GM19455 (cell line): ENCODE data around the gene ST6GAL1.
A peak's percentile ranks its signal among the peaks of the same experiment; 100 is the strongest.
"Not testable (repeated sequence)": the region's sequence is repeated elsewhere in the genome, so short reads cannot be mapped to it uniquely, and the experiment has no call there.

ENCODE experiments used
- ATAC-seq: cut with Tn5 transposase; IDR thresholded peaks from one replicate; pipeline ENCODE4 v1.9.1; 2021; ENCODE audit not compliant: unreplicated experiment

Gene ST6GAL1, protein sequence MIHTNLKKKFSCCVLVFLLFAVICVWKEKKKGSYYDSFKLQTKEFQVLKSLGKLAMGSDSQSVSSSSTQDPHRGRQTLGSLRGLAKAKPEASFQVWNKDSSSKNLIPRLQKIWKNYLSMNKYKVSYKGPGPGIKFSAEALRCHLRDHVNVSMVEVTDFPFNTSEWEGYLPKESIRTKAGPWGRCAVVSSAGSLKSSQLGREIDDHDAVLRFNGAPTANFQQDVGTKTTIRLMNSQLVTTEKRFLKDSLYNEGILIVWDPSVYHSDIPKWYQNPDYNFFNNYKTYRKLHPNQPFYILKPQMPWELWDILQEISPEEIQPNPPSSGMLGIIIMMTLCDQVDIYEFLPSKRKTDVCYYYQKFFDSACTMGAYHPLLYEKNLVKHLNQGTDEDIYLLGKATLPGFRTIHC

DNA sequence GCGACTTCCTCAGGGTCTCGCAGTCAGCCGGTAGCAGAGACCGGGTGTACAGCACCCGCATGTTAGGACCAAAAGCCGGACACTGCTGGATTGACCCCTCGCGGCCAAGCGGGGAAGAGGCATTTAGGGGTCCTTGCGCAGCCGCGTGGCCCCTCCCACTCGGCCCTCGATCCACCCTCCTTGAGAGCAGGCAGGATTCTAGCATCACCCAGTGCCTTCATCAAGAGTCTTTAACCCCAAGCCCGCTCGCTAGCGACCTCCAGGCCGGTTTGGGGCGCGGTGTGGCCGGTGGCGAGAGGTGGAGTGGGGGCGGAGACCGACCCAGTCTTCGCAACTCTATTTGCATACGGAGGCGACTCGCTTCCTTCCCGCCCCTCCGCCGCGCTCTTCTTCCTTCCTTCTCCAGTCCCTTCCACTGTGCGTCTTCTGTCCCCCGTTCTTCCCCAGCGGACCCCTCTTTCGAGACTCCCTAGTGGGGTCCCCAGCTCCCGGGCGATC, at the start of gene ST6GAL1:
ST6GAL1 (plus strand) TSS at position 384 of the 498 bp plus-strand sequence. CDS start 112,178 bp downstream, outside the sequence.
- ATAC-seq = peak; percentile 64

GRCh38 chr3:186882150-186882524, 48.2 kb upstream of the ST6GAL1 start:
- ATAC-seq = no peak

- no peak for ATAC-seq
These were observed 47.2 kb upstream of the ST6GAL1 start for GRCh38 chr3:186882881-186883685.

DNA sequence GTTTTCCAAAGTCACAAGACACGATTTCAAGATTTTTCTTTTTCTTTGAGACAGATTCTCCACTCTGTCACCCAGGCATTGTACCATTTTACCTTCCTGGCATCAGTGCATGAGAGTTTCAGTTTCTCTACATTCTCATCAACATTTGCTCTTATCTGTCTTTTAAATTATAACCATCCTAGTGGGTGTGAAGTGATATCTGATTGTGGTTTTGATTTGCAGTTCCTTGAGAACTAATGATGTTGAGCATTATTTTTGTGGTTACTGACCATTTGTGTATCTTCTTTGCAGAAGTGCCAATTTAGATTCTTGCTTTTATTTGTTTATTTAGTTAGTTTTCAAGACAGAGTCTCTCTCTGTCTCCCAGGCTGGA, 46.7 kb upstream of the ST6GAL1 start:
- no peak for ATAC-seq

- not testable (repeated sequence) for ATAC-seq
These were observed 45.5 kb upstream of the ST6GAL1 start for GRCh38 chr3:186884868-186885267.

DNA sequence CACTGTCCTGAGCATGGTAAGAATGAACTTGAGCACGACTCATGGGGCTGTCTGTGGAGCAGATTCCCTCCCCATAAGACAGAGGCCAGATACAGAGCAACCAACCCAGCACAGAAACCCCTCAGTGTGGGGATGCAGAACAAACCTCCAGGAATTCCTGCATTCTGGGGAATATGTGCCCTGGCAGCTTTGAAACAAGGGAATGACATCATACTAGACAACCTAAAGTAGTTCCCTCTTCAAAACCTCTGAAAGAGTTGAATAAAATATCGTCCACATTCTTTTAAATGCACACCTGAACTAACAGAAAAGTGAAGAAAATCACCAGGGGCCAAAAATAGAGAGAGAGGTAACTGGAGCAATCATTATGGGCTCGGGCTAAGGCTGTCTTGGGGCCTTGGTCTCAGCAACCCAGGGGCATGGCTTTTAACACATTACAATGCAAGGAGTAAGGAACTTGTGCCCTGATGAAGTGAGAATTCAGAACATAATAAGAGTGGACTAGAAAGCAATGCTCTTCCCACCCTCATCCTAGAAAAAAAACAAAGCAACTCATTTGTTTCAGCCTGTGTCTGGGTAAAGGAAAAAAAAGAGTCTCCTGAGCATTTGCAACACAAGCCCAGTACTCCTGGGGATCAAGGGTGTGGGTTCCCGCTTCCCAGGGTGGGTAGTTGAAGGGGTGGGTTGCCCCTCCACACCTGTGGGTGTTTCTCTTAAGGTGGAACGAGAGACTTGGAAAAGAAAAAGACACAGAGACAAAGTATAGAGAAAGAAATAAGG, 43.9 kb upstream of the ST6GAL1 start:
- no peak for ATAC-seq

DNA sequence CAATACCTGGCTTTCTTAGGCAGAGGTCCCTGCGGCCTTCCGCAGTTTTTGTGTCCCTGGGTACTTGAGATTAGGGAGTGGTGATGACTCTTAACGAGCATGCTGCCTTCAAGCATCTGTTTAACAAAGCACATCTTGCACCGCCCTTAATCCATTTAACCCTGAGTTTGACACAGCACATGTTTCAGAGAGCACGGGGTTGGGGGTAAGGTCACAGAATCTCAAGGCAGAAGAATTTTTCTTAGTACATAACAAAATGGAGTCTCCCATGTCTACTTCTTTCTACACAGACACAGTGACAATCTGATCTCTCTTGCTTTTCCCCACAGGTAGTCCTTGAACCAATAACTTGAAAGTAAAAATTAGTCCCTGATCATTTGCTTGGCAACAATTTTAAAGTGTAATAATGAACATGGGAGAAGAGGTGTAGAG, 42.8 kb upstream of the ST6GAL1 start:
- ATAC-seq = not testable (repeated sequence)

DNA sequence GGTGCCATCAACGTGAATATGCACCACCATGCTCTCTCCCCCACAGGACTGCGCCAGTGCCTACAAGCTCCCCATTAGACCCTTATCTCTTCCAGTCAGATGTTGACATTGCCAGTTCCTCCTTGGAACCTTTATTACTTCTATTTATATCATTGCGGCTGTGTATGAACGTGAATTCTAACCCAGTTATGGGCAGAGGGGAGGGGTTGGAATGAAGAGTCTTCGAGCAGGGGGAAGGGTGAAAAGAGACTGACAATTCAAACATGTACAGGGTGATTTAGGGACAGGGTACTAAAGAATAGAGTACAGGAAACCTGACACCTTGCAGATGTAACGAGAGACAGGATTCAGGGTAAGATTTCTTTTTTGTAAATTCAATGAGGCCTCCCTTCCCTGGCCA, 41.8 kb upstream of the ST6GAL1 start:
- ATAC-seq = no peak

DNA sequence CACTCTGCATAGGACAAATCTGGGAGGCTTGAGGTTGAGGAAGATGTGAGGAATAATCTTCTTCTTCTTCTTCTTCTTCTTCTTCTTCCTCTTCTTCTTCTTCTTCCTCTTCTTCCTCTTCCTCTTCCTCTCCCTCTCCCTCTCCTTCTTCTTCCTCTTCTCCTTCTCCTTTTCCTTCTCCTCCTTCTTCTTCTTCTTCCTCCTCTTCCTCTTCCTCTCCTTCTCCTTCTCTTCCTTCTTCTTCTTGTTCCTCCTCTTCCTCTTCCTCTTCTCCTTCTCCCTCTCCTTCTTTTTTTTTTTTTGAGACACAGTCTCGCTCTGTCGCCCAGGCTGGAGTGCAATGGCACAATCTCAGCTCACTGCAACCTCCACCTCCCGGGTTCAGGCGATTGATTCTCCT, 40.6 kb upstream of the ST6GAL1 start:
- ATAC-seq = not testable (repeated sequence)

- ATAC-seq = no peak
These were observed 39.4 kb upstream of the ST6GAL1 start for GRCh38 chr3:186890911-186891310.

DNA sequence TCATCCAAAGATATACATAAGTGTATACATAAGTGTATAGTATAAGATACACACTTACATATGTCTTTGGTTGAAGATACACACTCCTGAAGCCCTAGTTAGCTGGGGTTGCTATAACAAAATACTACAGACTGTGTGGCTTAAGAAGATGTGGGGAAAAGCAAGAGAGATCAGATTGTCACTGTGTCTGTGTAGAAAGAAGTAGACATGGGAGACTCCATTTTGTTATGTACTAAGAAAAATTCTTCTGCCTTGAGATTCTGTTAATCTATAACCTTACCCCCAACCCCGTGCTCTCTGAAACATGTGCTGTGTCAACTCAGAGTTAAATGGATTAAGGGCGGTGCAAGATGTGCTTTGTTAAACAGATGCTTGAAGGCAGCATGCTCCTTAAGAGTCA, 37.3 kb upstream of the ST6GAL1 start:
- ATAC-seq = not testable (repeated sequence)

- no peak for ATAC-seq
These were observed 34.9 kb upstream of the ST6GAL1 start for GRCh38 chr3:186895406-186895805.

GRCh38 chr3:186896006-186896405, 34.3 kb upstream of the ST6GAL1 start:
- ATAC-seq = no peak

GRCh38 chr3:186896875-186897274, 33.5 kb upstream of the ST6GAL1 start:
- ATAC-seq = no peak

GRCh38 chr3:186901135-186901734, 29.1 kb upstream of the ST6GAL1 start:
- ATAC-seq = no peak

- no peak for ATAC-seq
These were observed 28.2 kb upstream of the ST6GAL1 start for GRCh38 chr3:186902154-186902553.

DNA sequence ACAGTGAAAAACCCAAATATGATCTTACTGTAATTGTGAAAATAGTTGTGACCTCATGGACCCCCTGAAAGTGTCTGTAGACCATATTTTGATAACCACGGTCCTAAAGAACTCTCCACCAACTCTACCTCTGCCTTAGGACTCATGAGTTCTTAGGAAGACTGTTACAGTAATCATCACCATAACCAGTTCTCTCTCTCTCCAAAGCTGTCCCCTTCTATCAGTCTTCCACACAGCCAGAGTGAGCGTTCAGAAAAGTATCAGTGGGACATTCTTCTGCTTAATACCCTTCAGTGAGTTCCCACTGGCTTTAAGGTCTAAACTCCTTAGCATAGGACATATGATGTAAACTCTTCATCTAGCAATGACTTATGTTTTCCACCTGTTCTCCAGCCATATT, 27.6 kb upstream of the ST6GAL1 start:
- no peak for ATAC-seq

DNA sequence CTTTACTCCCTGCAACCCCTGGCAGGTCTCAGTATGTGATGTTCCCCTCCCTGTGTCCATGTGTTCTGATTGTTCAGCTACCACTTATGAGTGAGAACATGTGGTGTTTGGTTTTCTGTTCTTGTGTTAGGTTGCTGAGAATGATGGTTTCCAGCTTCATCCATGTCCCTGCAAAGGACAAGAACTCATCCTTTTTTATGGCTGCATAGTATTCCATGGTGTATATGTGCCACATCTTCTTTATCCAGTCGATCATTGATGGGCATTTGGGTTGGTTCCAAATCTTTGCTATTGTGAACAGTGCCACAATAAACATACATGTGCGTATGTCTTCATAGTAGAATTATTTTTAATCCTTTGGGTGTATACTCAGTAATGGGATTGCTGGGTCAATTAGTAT, 26.6 kb upstream of the ST6GAL1 start:
- not testable (repeated sequence) for ATAC-seq

GRCh38 chr3:186907075-186907474, 23.3 kb upstream of the ST6GAL1 start:
- not testable (repeated sequence) for ATAC-seq

DNA sequence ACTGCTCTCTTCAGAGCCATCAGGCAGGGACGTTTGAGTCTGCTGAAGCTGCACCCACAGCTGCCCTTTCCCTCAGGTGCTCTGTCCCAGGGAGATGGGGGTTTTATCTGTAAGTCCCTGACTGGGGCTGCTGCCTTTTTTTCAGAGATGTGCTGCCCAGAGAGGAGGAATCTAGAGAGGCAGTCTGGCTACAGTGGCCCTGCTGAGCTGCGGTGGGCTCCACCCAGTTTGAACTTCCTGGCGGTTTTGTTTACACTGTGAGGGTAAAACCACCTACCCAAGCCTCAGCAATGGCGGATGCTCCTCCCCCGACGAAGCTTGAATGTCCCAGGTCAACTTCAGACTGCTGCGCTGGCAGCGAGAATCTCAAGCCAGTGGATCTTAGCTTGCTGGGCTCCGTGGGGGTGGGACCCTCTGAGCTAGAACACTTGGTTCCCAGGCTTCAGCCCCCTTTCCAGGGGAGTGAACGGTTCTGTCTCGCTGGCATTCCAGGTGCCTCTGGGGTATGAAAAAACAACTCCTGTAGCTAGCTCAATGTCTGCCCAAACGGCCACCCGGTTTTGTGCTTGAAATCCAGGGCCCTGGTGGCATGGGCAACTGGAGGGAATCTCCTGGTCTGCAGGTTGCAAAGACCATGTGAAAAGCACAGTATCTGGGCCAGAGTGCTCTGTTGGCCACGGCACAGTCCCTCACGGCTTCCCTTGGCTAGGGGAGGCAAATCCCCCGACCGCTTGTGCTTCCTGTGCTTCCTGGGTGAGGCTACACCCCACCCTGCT, 21.1 kb upstream of the ST6GAL1 start:
- no peak for ATAC-seq
